Stimulated activated CD4-positive, alpha-beta T cell treated with anti-CD3 and anti-CD28 coated beads, Interleukin-12 subunit alpha, Interleukin-12 subunit beta, amount 100 ng/mL, for 24 hours (primary cell): Measurements from ENCODE around the gene PHC3.
"Not testable (repeated sequence)": the region's sequence is repeated elsewhere in the genome, so short reads cannot be mapped to it uniquely, and the experiment has no call there.

Source experiments
- DNase-seq, 2 experiments: peaks; one replicate each; pipeline ENCODE4 v3.0.0-alpha.2; 2020; ENCODE audit warnings: low read depth in 2 of 2

The PHC3 gene, protein sequence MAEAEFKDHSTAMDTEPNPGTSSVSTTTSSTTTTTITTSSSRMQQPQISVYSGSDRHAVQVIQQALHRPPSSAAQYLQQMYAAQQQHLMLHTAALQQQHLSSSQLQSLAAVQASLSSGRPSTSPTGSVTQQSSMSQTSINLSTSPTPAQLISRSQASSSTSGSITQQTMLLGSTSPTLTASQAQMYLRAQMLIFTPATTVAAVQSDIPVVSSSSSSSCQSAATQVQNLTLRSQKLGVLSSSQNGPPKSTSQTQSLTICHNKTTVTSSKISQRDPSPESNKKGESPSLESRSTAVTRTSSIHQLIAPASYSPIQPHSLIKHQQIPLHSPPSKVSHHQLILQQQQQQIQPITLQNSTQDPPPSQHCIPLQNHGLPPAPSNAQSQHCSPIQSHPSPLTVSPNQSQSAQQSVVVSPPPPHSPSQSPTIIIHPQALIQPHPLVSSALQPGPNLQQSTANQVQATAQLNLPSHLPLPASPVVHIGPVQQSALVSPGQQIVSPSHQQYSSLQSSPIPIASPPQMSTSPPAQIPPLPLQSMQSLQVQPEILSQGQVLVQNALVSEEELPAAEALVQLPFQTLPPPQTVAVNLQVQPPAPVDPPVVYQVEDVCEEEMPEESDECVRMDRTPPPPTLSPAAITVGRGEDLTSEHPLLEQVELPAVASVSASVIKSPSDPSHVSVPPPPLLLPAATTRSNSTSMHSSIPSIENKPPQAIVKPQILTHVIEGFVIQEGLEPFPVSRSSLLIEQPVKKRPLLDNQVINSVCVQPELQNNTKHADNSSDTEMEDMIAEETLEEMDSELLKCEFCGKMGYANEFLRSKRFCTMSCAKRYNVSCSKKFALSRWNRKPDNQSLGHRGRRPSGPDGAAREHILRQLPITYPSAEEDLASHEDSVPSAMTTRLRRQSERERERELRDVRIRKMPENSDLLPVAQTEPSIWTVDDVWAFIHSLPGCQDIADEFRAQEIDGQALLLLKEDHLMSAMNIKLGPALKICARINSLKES

DNA sequence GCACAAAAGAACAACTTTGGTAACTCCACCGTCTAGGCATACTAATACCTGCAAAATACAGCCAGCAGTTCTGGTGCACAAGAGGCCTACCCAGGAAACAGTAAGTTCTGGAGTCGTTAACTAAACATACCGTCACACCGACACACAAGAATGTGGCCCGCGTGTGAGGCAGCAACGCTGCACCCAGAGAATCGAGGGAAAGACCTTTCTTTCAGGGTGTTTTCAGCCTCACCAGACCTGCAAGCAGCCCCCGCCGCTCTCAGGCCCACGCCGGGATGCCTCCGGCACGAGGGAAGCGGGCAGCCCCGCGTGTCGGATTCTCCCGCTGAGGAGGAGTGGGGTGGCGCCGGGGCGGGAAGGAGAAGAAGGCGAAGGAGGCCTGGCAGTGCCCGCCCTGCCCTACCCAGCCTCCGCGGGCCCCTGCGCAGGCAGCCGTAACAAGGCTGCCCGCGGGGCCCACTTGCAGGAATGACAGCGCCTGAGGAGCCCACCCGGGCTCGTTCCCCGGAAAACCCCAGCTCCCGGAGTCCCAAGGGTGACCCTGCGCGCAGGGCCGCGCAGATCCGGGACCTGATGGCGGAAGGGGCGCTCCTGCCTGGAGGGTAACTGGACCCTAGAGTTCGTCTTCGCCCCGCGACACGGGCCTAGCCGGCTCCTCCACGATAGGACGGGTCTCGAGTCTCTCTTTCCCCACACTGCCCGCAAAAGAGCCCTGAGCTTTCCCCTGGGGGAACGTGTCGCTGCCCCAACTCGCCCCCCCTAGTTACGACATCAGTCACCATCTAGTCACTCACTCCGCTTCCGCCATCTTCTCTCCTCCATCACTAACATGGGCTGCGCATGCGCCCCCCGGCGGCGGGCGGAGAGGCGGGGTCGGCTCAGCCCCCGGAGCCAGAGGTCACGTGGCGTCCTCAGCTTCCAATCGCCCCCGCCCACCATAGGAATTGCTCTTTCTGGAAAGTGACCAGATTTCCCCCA lies at the start of gene PHC3:
TSS of gene PHC3 (minus strand) at position 826 of the 978 bp plus-strand sequence. CDS start at position 808, 18 bp downstream.
- peak; percentile 86 to 89 for DNase-seq

DNA sequence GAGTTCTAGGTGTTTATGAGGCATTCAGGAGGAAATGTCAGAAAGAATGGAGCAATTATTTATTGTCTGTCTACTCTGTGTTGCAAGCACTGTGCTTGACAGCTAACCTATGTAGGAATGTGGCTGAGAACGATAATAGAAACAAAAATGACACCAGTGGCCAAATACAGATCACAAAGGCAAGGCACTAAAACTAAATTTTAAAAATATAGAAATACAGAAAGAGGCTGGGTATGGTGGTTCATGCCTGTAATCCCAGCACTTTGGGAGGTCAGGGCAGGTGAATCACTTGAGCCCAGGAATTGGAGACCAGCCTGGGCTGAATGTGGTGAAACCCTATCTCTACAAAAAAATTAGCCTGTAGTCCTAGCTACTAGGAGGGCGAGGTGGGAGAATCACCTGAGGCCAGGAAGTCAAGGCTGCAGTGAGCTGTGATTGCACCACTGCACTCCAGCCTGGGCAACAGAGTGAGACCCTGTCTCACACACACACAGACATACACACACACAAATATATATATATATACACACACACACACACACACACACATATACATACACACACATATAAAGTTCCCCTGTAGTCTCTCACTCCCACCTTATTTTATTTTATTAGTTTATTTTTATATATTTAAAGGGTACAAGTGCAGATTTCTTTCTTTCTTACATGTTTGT lies 46.7 kb upstream of the PHC3 start:
- no peak for DNase-seq

DNA sequence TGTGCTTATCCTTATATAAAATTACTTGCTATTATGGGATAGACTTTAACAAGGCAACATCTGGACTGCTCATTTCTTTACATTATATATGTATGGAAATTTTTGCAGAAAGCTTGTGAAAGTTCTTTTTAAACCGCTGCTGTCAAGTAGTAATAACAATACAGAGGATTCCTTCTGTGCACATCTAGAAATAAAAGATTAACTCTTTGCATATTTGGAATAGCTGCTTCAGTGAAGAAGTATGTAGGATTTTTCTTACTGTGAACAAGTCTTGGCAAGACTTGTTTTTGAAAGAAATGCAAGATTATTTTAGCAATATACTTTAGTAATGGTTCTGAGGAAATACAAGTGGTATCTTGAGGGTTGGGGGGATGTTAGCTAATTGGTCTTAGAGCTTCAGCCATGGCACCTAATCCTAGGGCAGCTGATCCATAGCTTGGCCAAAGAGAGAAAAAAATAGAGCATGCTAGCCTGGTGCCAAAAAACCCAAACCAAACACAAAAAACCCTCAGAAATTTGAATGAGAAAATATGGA lies 45.0 kb upstream of the PHC3 start:
- DNase-seq, result no peak

DNA sequence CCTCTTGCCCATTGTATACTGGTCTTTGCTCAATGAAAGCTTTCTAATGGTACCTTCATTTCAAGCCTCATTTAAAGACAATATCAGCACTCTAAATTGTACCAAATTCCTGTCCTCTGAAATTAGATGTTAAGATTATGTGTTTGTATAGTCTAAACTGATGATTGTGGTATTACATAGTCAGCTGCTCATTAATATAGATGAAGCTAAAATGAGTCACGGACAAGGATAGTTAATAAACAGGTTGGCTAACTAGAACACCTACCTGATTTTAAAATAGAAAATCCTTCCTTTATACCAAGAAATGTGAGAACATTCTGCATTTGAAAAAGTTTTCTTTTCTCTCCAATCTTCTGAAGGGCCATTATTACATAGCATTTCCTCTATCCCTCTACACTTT lies 43.6 kb upstream of the PHC3 start:
- no peak for DNase-seq

DNA sequence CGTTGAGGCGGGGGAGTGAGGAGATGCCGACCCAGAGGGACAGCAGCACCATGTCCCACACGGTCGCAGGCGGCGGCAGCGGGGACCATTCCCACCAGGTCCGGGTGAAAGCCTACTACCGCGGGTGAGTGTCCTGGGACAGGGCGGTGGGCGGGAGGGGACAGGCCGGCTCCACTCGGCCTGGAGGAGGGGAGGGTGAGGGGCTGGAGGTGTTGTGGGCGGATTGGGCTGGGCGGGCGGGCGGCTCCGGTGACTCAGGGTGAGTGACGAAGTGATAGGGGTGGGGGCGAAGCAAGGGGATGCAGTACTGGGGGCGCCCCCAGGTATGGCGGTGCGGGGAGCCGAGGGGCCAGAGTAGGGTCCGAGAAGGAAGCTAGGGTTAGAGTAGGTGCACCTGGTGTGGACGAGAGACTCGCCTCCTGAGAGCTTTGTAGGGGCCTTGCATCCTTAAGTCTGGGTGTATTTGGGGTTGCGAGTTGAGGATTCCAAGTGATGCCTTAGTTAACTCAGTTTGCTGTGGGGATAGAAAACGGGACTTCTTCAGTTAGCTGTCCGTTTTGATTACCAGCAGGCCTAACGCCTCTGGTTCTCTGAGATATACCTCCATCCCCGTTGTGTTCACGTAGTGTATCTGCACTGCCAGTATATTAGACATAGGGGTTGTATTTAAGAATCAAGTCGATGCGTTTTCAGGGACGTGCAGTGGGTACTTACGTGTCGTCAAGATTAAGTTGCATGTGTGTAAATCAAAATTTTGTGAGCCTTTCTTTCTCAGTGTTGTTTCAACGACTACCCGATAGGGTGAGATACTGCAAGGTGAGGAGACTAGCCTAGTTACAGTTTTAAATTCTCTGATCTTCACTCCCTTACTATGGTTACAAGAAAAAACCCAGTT lies 41.4 kb upstream of the PHC3 start:
- peak; percentile 12 to 22 for DNase-seq

DNA sequence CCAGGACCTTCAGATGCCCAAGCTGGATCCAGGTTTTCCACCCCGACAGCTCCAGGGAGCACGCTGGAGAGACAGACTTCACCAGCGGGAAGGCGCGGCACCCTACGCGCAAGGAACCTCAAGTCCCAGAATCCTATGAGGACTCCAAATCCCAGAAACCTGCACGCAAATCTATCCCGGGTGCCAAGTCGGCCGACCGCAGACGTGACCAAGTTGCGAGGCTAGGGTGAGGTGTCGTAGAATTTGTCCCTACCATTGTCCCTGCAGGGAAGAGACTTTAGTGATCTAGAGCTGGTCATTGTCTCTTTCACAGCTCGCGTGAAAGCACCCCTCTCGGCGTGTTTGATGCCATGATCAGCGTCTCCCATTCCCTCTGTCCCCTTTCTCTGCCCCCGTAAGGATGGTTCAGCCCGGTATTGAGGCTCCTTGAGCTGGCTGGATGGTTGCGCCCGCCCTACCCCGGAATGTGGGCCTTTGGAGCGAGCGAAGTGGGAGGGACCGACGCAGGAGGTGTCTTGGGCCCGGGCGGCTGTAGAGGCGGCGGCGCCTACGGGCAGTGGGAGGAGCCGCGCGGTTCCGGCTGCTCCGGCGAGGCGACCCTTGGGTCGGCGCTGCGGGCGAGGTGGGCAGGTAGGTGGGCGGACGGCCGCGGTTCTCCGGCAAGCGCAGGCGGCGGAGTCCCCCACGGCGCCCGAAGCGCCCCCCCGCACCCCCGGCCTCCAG lies 40.6 kb upstream of the PHC3 start, which contains the start of gene PRKCI:
TSS of gene PRKCI (plus strand) at position 501 of the 723 bp plus-strand sequence. CDS start 246 bp downstream, outside the sequence.
- DNase-seq, result peak; percentile 76 to 88

DNA sequence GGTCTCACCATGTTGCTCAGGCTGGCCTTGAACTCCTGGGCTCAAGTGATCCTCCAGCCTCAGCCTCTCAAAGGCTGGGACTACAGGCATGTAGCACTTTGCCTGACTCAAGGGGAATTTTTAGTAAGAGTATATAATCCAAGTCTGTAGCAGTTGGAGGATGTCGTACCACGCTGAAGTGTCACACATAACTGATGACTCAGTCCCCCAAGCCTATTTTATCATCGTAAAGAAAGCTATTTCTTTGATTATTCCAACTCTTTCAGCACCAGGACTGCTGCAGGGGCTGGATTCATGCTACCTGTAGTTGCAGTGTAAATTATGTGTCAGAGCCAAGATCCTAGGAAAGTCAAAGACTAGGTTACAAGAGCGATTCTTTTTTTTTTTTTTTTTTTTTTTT lies 39.3 kb upstream of the PHC3 start:
- no peak for DNase-seq

DNA sequence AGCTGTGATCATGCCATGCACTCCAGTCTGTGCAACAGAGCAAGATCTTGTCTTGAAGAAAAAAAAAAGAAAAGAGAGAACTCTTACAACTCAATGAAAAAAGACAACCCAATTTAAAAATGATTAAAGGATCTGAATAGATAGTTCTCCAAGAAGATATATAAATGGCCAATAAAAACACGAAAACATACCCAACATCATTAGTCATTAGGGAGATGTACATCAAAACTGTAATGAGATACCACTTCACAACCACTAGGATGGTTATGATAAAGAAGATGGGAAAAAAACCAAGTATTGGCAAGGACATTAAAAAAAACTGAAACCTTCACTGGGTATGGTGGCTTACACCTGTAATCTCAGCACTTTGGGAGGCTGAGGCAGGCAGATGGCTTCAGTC lies 38.3 kb upstream of the PHC3 start:
- no peak for DNase-seq

DNA sequence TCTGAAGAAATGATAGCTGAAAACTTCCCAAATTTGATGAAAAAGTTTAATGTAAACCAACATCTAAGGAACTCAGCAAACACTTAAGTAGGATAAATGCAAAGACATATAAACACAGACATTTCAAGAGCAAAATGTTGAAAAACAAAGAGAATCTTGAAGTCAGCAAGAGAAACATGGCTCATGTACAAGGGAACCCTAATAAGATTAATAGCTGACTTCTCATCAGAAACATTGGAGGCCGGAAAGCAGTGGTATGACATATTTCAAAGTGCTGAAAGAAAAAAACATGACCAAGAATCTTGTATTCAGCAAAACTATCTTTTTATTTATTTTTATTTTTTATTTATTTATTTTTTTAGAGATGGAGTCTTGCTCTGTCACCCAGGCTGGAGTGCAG lies 30.1 kb upstream of the PHC3 start:
- no peak for DNase-seq

DNA sequence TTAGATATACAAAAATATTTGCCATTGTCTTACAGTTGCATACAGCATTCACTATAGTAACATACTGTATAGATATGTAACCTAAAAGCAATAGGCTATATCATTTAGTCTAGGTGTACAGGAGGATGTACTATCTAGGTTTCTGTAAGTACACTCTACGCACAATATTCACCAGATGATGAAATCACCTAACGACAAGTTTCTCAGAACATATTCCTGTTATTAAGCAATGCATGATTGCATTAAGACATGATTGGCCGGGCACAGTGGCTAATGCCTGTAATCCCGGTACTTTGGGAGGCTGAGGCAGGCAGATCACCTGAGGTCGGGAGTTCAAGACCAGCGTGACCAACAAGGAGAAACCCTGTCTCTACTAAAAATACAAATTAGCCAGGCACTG lies 26.2 kb upstream of the PHC3 start:
- DNase-seq, result no peak

DNA sequence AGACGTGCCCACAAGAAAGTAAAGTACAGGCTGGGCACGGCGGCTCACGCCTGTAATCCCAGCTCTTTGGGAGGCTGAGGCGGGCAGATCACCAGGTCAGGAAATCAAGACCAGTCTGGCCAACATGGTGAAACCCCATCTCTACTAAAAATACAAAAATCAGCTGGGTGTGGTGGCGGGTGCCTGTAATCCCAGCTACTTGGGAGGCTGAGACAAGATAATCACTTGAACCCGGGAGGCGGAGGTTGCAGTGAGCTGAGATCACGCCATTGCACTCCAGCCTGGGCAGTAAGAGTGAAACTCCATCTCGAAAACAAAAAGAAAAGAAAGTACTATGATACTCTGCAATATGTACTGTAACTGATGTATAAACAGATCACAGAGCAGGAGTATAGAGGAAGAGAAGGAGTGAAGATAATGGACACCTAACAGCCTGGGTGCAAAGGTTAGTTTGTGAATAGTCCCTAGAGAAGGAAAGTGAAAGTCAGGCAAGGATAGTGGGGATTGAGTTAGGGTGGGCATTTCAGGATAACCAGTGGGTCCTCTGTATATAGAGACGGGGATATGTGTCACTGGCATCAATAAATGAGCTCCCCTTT lies 24.7 kb upstream of the PHC3 start:
- DNase-seq, result not testable (repeated sequence)

DNA sequence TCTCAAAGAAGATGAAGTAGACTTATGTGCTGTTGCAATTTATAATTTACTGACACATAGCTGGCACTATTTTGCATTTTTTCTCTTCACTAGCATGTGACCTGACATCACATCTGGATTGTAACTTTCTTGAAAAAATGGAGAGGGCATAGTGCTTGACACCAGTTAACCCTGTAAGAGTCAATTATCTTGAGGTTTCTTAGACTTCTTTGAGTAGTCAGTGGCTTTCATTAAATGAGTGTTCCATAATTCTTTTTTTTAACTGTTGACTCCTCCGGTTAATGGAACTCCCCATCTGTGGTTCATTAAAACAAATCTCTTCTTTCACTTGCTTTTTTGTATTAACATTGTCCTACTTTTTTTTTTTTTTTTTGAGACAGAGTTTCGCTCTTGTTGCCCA lies 23.8 kb upstream of the PHC3 start:
- DNase-seq, result no peak

DNA sequence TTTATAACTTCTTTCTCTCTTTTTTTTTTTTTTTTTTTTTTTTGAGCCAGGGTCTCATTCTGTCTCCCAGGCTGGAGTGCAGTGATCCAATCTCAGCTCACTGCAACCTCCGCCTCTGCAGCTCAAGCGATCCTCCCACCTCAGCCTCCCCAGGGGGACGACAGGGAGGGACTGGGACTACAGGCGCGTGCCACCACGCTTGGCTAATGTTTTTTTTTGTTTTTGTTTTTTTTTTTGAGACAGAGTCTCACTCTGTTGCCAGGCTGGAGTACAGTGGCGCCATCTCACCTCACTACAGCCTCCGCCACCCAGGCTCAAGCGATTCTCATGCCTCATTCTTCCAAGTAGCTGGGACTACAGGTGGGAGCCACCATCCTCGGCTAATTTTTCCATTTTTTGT lies 23.0 kb upstream of the PHC3 start:
- DNase-seq, result no peak

DNA sequence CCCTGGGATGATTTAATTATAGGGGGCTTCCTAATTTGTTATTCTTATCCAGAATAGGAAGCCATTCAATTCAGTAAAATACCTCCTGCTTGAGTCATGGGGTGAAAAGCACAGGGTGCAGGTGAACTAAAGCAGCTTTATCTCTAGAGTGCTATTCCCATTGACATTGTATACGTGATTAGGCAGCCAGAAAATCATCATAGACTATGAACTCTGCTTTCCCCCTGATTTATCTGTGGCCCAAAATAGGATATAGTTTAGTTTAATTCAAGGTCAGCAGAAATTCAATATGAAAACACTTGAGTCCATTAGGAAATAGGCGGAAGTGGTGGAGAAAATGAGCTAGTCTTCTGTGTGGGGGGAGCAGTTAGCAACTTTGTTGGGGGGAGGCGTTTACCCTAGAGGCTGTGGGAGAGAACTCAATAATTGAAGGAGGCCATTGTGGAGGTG lies 22.5 kb upstream of the PHC3 start:
- no peak for DNase-seq

DNA sequence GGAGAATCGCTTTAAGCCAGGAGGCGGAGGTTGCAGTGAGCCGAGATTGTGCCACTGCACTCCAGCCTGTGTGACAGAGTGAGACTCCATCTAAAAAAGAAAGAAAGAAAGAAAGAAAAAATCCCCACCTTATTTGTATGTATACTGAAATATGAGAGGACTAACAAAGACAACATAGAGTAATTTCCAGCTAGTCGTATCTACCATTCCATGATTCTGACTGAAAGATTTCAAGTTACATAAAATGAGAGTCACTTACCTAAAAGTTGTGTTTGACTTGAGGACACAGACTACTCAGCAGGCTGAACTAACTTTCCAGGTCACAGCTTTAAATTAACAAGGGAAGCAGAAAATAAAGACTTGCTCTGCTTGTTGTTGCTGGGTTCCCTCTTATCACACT lies 21.9 kb upstream of the PHC3 start:
- DNase-seq, result no peak

DNA sequence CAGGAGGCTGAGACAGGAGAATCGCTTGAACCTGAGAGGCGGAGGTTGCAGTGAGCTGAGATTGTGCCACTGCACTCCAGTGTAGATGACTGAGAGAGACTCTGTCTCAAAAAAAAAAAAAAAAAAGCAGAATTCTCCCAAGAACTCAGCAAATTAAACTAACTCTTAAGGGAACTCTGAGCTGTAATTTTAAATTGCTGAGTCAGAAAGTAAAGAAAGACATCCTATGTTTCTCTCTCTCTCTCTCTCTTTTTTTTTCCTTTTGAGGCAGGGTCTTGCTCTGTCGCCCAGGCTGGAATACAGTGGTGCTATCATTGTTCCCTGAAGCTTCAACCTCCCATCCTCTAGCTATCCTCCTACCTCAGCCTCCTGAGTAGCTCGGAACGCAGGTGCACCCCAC lies 20.0 kb upstream of the PHC3 start:
- no peak for DNase-seq

DNA sequence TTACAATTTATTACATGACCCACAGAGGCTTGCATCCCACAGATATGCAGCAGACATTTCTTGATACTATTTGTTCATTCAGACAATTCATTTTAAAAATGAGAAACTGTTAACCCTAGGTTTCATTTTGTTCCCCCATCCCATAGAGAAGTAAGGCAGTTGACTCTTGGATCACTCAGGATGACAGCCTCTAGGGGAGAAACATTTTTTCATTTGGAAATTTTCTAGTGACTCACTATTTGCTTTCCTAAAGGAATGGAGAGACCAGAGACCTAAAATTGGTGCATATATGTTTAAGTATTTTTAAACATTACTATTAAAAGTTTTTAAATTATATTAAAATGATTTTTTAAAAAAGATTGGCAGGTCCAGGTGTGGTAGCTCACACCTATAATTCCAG lies 19.5 kb upstream of the PHC3 start:
- no peak for DNase-seq

DNA sequence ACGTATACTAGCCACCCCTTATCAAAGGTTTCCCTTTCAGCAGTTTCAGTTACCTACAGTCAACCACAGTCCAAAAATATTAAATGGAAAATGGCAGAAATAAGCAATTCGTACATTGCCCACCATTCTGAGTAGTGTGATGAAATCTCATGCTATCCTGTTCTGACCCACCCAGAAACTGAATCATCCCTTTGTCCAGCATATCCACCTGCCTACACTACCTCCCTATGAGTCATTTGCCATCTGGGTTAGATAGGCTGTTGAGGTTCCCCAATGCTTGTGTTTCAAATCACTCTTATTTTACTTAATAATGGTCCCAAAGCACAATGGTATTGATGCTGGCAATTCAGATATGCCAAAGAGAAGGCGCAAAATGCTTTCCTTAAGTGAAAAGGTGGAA lies 15.3 kb upstream of the PHC3 start:
- DNase-seq, result no peak
